IPS-NIHi7 (cell line): ENCODE data around the gene SPPL2C.

Experiments used
- DNase-seq: peaks from one replicate; pipeline ENCODE4 v3.0.0; 2012; ENCODE audit warnings: mixed read lengths; ENCODE audit errors: extremely low spot score

SPPL2C gene

GRCh38 chr17:45876539-45876938, 31.9 kb downstream of the SPPL2C start:
- DNase-seq, result no peak

DNA sequence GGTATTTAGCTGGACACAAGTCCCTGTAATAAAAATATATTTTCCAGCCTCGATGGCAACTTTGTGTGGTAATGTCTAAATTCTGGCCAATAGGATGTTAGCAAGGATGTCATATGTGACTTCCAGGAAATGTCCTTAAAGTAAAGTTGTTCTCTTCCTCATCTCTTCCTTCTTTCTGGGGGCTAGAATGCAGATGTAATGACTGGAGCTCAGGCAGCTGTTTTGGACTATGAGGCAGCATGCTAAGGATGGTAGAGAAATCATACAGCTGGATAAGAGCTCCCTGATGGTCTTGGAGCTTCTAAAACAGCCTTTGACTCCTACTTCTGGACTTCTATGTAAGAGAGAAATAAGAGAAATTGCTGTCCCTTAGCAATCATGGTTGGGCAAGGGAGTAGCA, 32.8 kb downstream of the SPPL2C start:
- no peak for DNase-seq

GRCh38 chr17:45883063-45883462, 38.4 kb downstream of the SPPL2C start:
- no peak for DNase-seq

- no peak for DNase-seq
Observed at GRCh38 chr17:45886852-45887251, 42.2 kb downstream of the SPPL2C start.

- no peak for DNase-seq
Observed at GRCh38 chr17:45888392-45888791, 43.7 kb downstream of the SPPL2C start.

DNA sequence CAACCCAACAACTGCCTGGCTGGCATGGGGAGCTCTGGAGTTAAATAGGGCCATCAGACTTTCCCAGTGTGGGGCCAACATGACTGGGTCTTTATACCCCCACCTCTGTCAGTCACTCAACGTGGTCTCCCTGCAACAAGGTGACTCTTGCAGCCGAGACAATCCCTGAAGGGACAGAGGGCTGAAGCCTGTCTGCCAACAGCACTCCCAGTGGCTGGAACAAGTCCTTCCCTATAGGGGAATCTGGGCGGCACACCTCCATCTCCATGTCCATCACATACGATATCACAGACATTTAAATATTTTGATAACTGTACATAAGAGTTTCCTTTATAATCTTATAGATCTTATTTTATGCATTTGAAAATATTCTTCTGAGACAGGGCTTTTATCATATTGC, 44.9 kb downstream of the SPPL2C start:
- peak; percentile 50 for DNase-seq

GRCh38 chr17:45893725-45894021, 49.0 kb downstream of the SPPL2C start:
- DNase-seq, result no peak

- peak; percentile 98 for DNase-seq
Observed at GRCh38 chr17:45894022-45894784, 49.5 kb downstream of the SPPL2C start, which contains the start of gene MAPT. MAPT (plus strand) TSS chr17:45894554; CDS start chr17:45962338, 67,784 bp downstream.

DNA sequence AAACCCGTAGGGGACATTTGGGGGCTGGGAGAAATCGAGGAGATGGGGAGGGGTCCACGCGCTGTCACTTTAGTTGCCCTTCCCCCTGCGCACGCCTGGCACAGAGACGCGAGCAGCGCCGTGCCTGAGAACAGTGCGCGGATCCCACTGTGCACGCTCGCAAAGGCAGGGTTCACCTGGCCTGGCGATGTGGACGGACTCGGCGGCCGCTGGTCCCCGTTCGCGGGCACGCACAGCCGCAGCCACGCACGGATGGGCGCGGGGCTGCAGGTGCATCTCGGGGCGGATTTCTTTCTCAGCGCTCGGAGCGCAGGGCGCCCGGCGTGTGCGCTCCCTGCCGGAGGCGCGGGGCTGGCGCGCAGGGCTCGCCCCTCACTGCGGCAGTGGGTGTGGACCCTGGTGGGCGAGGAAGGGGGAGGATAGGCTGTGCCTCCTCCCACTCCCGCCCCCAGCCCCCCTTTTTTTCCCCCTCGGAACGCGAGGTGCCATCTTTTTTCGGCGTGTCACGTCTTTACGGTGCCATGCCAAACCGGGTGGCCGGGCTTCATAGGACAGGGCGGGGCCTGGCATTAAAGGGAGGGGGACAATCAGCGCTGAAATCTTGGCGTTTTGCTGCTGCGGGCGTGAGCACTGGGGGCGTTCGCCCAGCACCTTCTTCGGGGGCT, 50.8 kb downstream of the SPPL2C start:
- DNase-seq, result no peak

GRCh38 chr17:45895969-45896785, 51.5 kb downstream of the SPPL2C start:
- DNase-seq, result no peak
